Inferior parietal cortex (tissue), 1 donor: ENCODE results near the gene TMEM54.
"Not testable (repeated sequence)": the region's sequence is repeated elsewhere in the genome, so short reads cannot be mapped to it uniquely, and the experiment has no call there.

ENCODE experiments used
- DNase-seq: peaks from one replicate; pipeline ENCODE4 v3.0.0-alpha.2; 2016; ENCODE audit errors: extremely low spot score

Gene TMEM54

DNA sequence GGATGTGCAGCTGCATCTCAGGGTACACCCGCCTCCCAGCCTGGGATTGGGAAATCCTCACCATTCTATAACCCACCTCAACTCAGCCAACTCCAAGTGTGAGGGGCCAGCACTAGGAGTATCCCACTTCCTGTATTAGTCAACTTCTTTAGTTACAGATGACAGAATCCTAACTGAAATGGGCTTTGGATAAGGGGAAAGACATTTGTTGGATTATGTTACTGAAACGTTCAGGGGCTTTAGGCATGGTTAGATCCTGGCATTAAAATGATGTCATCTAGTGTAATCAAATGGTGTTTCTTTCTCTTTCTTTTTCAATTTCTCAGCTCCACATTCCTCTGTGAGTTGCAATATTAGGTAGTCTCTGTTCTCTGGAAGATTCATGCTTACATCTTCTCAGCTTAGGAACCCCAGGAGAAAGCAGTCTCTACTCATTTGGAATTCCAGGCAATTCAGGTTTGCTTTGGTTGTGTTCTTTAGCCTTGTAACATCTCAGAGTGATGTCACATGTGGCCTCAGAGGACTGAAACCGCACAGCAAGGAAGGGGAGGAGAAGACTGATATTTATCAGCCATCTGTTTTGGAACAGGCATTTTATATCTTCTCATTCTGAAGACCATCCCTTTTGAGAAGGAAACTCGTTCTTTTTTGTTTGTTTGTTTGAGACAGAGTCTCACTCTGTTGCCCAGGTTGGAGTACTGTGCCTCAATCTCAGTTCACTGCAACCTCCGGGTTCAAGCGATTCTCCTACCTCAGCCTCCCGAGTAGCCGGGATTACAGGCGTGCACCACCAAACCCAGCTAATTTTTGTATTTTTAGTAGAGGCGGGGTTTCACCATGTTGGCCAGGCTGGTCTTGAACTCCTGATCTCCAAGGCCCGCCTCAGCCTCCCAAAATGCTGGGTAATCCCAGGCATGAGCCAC, 18.9 kb upstream of the TMEM54 start:
- DNase-seq, result no peak

GRCh38 chr1:32918179-32918578, 17.0 kb upstream of the TMEM54 start:
- DNase-seq, result no peak

DNA sequence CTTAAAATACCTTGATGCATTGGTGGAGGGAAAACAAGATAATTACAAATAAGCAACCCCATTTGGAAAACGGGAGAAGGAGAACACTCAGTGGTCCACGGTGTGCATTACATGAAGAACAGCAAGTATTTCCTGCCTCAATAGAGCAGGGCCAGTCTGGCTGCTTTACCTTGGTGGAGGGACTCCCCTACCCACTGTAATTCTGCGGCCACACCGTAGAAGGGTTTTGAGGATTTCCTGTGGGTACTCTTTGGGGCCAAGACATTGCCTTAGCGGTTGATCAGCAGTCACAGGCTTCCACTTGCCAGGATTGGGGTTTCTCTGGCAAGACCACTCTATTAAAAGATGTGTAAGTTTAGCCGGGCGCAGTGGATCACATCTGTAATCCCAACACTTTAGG, 16.3 kb upstream of the TMEM54 start:
- no peak for DNase-seq

GRCh38 chr1:32915766-32916706, 14.8 kb upstream of the TMEM54 start:
- no peak for DNase-seq

DNA sequence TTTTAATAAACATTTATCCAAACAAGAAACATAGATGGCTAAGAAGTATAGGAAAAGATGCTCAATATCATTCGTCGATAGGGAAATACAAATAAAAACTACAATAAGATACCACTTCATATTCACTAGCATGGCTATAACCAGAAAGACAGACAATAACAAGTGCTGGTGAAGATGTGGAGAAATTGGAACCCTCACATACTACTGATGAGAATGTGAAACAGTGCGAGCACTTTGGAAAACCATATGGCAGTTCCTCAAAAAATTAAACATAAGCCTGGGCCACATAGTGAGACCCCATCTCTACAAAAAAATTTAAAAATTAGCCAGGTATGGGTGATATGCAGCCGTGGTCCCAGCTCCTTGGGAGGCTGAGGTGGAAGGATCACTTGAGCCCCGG, 9.1 kb upstream of the TMEM54 start:
- DNase-seq, result no peak

- DNase-seq, result no peak
Observed at GRCh38 chr1:32907435-32907834, 6.2 kb upstream of the TMEM54 start.

DNA sequence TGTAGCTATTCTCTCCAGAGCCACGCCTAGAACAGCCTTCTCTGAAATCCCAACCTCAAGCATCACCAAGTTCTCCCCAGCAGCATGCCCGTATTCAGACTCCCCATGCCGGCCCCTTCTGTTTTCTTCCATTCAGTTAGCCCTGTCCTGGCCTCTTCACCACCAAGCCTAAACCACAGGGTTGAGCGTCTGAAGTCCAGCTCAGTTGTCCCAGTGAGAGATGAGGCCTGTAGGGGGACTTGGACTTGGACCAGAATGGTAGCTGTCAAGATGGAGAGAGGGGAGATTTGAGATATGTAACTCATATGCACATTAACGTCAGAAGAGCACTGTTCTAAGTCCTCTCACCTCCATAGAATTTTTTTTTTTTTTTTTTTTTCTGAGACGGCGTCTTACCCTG, 5.5 kb upstream of the TMEM54 start:
- no peak for DNase-seq

- DNase-seq, result not testable (repeated sequence)
Observed at GRCh38 chr1:32905588-32905987, 4.4 kb upstream of the TMEM54 start.

- DNase-seq, result no peak
Observed at GRCh38 chr1:32904797-32905196, 3.6 kb upstream of the TMEM54 start.

DNA sequence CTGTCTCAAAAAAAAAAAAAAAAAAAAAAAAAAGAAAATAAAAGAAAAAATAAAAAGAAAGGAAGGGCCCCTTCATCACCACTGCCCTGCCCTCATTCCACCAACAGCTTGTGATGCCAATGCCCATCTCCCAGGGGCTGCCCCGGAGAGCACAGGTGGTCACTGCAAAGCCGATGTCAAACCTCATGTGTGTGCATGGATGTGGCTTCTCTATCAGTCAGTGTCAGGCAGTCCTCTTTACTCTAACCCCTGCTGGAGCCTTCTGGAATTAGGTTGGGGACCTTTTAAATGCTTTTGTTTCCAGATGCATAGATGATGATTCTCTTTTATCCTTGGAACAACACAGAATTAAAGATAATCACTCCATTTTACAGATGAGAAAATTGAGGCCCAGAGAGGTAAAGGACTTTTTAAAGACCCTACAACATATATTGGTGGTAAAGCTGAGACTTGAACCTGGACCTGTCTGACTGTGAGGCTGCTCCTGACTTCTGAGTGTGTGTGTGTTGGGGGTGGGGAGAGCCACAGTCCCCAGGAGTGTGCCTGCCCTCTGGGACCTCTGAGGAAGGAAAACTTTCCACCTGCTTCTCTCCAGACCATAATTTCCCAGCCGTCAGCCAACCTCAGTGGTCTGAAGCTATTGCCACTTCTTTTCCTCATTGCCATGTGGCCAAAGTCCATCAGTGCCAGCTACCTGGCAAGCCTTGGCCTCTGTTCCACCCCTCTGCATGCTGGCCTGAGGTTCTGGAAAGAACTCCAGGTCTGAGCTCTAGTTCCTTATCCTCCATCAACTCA, 3.0 kb upstream of the TMEM54 start:
- DNase-seq, result no peak

GRCh38 chr1:32902535-32902920, 1.3 kb upstream of the TMEM54 start:
- DNase-seq, result no peak

DNA sequence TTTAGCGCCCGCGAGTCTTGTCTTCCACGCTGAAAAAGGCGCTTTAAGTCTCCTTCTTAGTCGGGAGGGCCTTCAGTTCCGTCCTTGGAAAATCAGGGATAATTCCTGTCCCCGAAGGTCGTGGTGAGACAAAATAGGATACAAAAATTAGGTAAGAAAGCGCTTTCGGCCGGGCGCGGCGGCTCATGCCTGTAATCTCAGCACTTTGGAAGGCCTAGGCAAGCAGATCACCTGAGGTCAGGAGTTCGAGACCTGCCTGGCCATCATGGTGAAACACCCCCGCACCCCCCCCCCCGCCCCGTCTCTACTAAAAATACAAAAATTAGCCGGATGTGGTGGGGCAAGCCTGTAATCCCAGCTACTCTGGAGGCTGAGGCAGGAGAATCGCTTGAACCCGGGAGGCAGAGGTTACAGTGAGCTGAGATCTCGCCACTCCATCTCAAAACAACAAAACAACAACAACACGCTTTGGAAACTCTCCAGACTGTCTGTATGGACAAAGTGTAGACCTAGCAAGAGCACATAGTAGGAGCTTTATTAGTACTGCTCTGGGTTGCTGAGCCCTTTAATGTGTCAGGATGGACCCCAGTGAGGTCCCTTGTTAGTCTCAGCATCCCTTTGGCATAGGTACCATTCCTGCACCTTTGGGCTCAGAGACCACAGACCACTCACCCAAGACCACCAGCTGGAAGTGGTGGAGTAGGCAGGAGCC, 790 bp upstream of the TMEM54 start:
- DNase-seq, result no peak

DNA sequence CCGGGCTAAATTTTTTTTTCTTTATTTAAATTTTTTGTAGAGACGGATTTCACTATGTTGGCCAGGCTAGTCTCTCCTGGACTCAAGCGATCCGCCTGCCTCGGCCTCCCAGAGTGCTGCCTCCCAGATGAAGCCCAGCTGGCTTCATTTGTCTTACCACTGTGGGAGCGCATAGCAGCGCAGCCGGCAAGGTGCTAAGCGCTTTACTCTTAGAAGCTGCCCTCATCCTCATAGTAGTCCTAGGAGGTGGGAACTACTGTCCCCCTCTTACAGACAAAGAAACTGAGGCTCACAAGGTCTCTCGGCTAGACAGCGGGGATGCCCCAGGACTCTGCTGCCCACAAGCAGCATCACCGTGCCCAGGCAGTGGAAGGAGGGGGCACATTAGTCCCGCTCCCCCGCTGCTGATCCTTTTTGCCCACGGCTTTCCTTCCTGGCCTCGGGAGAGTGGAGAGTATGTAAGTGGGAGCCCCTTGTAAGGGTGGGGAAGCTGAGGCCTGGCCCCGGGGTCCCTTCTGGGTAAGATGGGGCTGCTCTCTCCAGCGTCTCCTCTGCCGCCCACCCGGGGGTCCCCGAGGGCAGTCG, 726 bp downstream of the TMEM54 start:
- no peak for DNase-seq

DNA sequence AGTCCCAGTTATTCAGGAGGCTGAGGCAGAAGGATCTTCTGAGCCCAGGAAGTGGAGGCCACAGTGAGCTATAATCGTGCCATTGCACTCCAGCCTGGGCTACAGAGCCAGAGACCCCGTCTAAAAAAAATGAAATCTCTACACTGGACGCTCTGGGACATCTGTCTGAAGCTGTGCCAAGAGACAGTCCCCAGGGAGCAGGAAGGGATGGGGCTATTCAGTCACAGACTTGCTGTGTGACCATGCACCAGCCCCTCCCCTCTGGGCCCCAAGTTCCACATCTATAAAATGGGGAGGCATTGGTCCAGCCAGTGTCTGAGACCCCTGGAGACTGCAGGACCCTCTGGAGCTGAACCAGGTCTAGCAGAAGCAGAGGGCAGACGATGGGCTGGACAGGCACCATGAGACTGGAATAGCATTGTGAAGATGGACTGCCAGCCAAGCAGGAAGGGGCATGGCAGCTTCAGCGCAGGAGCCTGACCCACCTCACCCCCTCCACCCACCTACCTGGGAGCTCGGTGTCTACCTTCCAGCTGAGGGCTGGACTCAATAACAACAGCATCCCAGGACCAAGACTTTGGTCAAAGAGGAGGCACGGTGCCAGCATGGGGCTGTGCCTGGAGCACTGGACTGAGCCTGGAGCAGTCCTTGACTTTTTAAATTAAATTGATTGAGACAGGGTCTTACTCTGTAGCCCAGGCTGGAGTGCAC, 1.4 kb downstream of the TMEM54 start:
- DNase-seq, result no peak

DNA sequence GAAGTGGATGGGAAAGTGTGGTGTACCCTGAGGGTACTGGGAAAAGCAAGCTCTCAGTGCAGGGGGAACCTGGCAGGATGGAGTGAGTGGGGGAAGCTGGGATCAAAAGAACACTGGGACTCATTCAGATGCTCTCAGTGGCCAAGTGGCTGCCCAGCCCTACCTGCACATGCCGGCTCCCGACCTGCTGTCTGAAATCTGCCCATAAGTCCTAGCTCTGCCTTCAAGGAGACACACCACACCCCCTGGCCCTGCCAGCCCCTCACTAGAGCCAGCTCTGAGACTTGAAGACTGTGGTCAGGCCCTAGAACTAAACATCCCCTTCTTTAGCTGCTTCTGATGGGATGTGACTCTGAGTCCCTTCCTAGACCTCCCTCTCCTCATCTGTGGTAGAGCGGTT, 2.2 kb downstream of the TMEM54 start:
- no peak for DNase-seq

DNA sequence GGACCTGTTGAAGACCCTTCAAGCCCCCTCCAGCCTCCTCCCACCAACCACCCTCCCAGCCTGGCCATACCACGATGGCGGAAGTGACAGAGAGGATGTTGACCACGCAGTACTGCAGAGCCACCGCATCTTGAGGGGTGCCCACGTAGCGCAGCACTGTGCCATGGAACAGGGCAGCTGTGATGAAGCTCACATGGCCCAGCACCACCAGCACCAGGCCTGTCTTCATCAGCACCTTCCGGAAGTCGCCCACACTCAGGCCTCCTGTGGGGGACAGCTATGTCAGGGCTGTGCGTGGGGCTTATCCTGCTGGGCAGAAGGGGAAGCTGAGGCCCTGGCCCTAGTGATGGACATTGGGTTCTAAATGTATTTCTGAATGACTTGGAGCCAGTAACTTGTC, 3.1 kb downstream of the TMEM54 start:
- DNase-seq, result no peak

DNA sequence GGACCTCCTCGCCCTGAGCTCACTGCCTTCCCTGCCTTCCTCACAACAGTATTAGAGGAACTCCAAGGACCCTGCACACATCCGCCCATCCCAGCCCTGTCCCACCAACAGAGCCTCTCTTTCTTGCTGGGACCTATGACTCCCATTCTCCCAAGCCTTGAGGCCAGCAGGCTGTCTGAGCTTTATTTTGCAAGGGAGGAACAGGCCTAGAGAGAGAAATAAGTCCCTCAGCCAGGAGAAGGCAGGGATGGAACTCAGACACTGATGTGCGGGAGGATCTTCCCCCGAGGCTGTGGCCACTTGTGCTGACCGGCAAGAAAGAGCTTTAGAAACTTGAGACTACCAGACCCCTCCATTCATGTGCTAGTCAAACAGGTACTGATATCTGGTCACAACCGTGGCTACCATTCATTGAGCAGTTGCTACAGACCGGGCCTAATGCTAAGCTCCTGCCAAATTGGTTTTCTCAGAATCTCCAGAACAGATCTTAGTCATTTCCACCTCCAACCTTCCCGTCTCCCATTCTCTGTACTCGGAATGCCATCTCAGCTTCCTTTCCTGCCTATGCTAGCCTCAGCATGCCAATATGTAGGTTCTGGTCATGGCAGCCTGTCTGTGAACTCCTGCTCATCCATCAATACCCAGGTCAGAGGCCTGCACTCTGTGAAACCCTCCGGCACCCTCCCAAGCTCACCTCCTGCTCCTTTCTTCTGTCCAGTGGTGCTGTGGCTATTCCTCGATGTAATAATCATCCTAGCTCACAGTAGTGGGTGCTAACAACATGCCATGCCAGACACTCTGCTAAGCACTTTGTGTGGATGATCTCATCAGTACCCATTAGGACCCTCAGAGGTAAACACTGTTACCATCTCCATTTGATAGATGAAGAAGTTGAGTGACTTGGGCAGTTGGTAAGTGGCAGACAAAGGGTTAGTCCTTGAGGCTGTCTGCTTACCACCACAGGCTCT, 3.8 kb downstream of the TMEM54 start:
- DNase-seq, result no peak

DNA sequence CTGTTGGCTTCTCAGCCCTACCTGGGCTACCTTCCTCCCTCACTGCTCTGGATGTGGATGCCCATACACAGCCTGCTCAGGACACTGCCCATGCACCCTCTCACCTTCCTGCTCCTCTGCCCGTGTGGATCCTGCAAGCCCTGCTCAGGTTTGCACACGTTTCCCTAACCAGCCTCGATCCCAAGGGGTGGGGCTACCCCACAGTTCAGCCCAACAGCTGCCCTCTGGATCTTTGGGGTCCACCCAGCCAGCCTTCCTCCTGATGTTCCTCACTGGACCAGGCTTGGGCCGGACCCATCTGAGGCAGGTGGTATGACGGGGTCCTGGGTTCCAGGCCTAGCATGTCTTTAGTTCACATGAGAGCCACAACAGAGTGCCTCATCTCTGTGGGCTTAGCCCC, 4.7 kb downstream of the TMEM54 start:
- DNase-seq, result no peak
